Tibial artery (tissue), 4 donors: ENCODE measurements around the gene GALNT17.

Experiments
- DNase-seq, 2 donors: peaks; one replicate each; pipeline ENCODE4 v3.0.0-alpha.2; 2019
- H3K27ac ChIP-seq, 2 donors: fragments of 200-600 bp; sonication (generic) in 1 of 2; 1 replicate in 1 of 2; 2 replicates in 1 of 2; pipeline ENCODE4 v1.5.1; 2018 to 2019; ENCODE audit warnings: mild to moderate bottlenecking in 1 of 2
- H3K27me3 ChIP-seq, 2 donors: fragments of 200-600 bp; sonication (generic) in 1 of 2; one replicate each; pipeline versions ENCODE4 v1.5.1 to v1.6.0; 2016 to 2019
- H3K36me3 ChIP-seq, 3 donors: fragments of 200-600 bp; sonication (generic) in 2 of 3; one replicate each; pipeline ENCODE4 v1.5.1; 2016 to 2019; ENCODE audit warnings: mild to moderate bottlenecking in 2 of 3
- H3K4me1 ChIP-seq, 4 donors: fragments of 200-600 bp; sonication (generic) in 2 of 4; 1 replicate in 3 of 4; 2 replicates in 1 of 4; pipeline ENCODE4 v1.5.1; 2016 to 2019
- H3K4me3 ChIP-seq, 2 donors: fragments of 200-600 bp; sonication (generic) in 1 of 2; 1 replicate in 1 of 2; 2 replicates in 1 of 2; pipeline ENCODE4 v1.5.1; 2018 to 2019; ENCODE audit warnings: mild to moderate bottlenecking in 2 of 2
- H3K9me3 ChIP-seq, 3 donors: fragments of 200-600 bp; sonication (generic) in 1 of 3; one replicate each; pipeline ENCODE4 v1.5.1; 2016 to 2019
- CTCF ChIP-seq, 2 experiments: fragments of 200-600 bp in 1 of 2; fragments of 450-650 bp in 1 of 2; IDR thresholded peaks; one replicate each; pipeline ENCODE4 v1.5.1; 2017 to 2019; ENCODE audit warnings: antibody characterized with exemption in 2 of 2, mild to moderate bottlenecking in 1 of 2, moderate library complexity in 1 of 2
- intact Hi-C: fragments of 100-400 bp; cut with DNase I; formaldehyde crosslinking; loops from one replicate; pipeline ENCODE4 v1.15.0; 2023; ENCODE audit warnings: low total_unique reads

The GALNT17 gene

GRCh38 chr7:71414490-71414889 lies 282.5 kb downstream of the GALNT17 start:
- Histone ChIP-seq H3K9me3 (no peaks in the 10 kb centered on the region), H3K4me3 (no peak overlapping the region), H3K27me3 (no peaks in the 10 kb centered on the region), H3K4me1 (no peaks in the 10 kb centered on the region), H3K27ac (no peak overlapping the region), H3K36me3 (peaks cover 0 to 24% (median 0%) of the 10 kb centered on the region in 3 donors)
- TF ChIP-seq CTCF (IDR thresholded peaks at IDR 0.05): no peak
- peak in 1 of 2 donors; percentile 64 for DNase-seq
- intact Hi-C loops: no loop called here

- Histone ChIP-seq H3K27ac (no peak overlapping the region), H3K4me3 (no peak overlapping the region), H3K9me3 (no peaks in the 10 kb centered on the region), H3K27me3 (no peaks in the 10 kb centered on the region), H3K4me1 (peaks cover 0 to 11% (median 4%) of the 10 kb centered on the region in 4 donors), H3K36me3 (peaks cover 0 to 32% (median 0%) of the 10 kb centered on the region in 3 donors)
- TF ChIP-seq CTCF (IDR thresholded peaks at IDR 0.05): no peak
- intact Hi-C loops: no loop called here
- no peak for DNase-seq
Observed at GRCh38 chr7:71419546-71420337, 287.8 kb downstream of the GALNT17 start.

- Histone ChIP-seq H3K4me1 (peaks cover 0 to 12% (median 5%) of the 10 kb centered on the region in 4 donors), H3K9me3 (no peaks in the 10 kb centered on the region), H3K36me3 (peaks cover 0 to 21% (median 0%) of the 10 kb centered on the region in 3 donors), H3K4me3 (no peak overlapping the region), H3K27ac (no peak overlapping the region), H3K27me3 (no peaks in the 10 kb centered on the region)
- TF ChIP-seq CTCF (IDR thresholded peaks at IDR 0.05): no peak
- intact Hi-C loops: no loop called here
- no peak for DNase-seq
Observed at GRCh38 chr7:71422104-71422503, 290.2 kb downstream of the GALNT17 start.

- Histone ChIP-seq H3K36me3 (peaks cover 0 to 9% (median 0%) of the 10 kb centered on the region in 3 donors), H3K9me3 (no peaks in the 10 kb centered on the region), H3K27ac (no peak overlapping the region), H3K4me3 (no peak overlapping the region), H3K27me3 (no peaks in the 10 kb centered on the region), H3K4me1 (peaks cover 0 to 12% (median 5%) of the 10 kb centered on the region in 4 donors)
- intact Hi-C loops: no loop called here
- no peak for TF ChIP-seq CTCF (IDR thresholded peaks at IDR 0.05)
- no peak for DNase-seq
Observed at GRCh38 chr7:71424166-71425035, 292.5 kb downstream of the GALNT17 start.

GRCh38 chr7:71429083-71429482 lies 297.1 kb downstream of the GALNT17 start:
- no peak for DNase-seq
- peaks cover 0 to 4% (median 0%) of the 10 kb centered on the region in 3 donors for H3K36me3 ChIP-seq
- H3K27ac ChIP-seq: no peak overlapping the region
- H3K4me1 ChIP-seq: peaks cover 0 to 10% (median 3%) of the 10 kb centered on the region in 4 donors
- intact Hi-C loops: no loop called here
- no peak for TF ChIP-seq CTCF (IDR thresholded peaks at IDR 0.05)
- no peaks in the 10 kb centered on the region for H3K9me3 ChIP-seq
- no peak overlapping the region for H3K4me3 ChIP-seq
- no peaks in the 10 kb centered on the region for H3K27me3 ChIP-seq
